Loucy (cell line): ENCODE data around the gene ENO4.

ENCODE experiments used
- EZH2phosphoT487 ChIP-seq: fragments of 200-600 bp; IDR thresholded peaks from 2 replicates; pipeline ENCODE4 v1.6.1; 2018; ENCODE audit warnings: antibody characterized with exemption, mild to moderate bottlenecking, moderate library complexity, borderline replicate concordance
- TF ChIP-seq, protein P1 (sequence below): fragments of 200-600 bp; sonication (generic); conservative IDR thresholded peaks from 2 replicates; pipeline ENCODE4 v1.5.1; 2014; ENCODE audit warnings: mild to moderate bottlenecking, antibody characterized with exemption, low read length

DNA sequence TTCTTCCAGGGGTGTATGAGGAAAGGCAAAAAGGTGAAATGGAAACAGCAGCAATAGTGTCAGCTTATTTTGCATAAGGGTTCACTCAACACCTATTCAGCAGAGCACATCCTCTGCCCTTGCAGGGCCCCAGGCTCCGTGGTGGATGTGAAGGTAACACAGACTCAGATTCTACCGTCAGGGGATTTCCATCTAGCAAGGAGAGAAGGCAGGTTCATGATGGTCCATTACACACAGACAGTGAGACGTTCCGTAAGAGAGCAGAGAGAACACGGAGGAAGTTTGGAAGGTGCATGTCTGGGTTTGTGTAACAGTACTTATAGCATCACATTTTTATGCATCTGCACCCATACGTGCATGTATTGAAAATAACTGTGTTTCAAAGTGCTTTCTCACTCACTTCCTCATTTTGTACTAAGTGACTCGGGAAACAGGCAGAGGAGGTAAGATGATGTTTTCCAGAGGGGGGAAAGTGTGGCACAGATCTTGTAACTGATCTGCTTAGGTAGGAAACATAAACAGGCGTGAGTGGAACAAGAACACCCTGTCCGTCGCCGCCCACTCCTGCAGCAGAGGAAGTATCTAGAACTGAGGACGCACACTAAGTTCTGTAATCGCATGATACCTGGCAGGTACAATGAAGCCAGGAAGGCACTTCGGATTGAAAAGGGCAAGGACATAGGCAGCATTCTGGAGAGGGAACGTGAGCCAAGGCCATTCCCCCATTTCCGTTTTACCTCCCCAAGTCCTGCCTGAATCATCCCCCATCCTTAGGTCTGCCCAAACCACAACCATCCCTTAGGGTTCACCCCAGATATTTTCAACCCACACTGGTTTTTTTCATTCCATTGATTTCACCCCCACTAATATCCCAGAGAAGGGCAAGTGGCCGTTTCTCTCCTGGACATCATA, 1.0 kb upstream of the ENO4 start:
- TF ChIP-seq, protein P1, sequence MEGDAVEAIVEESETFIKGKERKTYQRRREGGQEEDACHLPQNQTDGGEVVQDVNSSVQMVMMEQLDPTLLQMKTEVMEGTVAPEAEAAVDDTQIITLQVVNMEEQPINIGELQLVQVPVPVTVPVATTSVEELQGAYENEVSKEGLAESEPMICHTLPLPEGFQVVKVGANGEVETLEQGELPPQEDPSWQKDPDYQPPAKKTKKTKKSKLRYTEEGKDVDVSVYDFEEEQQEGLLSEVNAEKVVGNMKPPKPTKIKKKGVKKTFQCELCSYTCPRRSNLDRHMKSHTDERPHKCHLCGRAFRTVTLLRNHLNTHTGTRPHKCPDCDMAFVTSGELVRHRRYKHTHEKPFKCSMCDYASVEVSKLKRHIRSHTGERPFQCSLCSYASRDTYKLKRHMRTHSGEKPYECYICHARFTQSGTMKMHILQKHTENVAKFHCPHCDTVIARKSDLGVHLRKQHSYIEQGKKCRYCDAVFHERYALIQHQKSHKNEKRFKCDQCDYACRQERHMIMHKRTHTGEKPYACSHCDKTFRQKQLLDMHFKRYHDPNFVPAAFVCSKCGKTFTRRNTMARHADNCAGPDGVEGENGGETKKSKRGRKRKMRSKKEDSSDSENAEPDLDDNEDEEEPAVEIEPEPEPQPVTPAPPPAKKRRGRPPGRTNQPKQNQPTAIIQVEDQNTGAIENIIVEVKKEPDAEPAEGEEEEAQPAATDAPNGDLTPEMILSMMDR, result no peak
- no peak for TF ChIP-seq EZH2phosphoT487
